HG03342 (cell line): ENCODE measurements around the gene ANOS1.

ENCODE experiments used
- ATAC-seq: cut with Tn5 transposase; IDR thresholded peaks from one replicate; pipeline ENCODE4 v1.9.1; 2021; ENCODE audit warnings: mild to moderate bottlenecking, moderate library complexity; ENCODE audit not compliant: unreplicated experiment

The ANOS1 gene

DNA sequence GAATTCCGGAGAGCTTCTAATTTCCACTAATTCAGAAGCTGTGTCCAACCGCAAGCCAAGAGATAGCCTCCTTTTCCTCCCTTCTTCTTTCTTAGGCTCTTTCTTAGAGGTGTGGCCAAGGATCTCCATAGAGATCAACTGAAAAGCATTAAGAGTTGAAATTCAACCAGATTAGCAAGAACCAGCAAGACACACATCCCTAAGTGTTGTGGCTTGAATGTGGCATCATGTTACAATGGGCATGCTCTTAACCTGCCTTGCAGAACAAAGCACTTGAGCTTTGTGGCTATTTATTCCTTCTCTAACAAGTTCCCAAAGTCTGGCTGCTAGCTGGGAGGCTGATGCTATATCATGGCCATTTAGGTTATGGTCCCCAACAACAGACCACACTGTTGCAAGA lies 10.4 kb downstream of the ANOS1 start:
- no peak for ATAC-seq

DNA sequence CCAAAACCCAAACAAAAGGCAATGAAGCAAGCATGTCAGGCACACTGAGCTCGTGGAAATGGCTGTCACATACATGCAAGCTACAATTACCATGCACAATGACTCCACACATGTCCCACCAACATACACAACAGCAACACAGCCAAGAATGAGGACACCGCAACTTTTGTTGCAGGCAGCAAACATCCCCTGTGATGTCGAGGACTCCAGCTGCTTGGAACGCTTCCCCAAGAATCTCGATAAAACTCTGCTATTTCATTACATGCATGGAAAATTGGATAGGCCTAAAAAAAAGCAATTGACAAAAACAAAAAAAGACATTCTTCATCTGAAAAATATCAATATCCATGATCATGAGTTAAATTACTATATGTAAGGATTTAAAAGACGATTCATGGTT lies 11.8 kb downstream of the ANOS1 start:
- no peak for ATAC-seq

DNA sequence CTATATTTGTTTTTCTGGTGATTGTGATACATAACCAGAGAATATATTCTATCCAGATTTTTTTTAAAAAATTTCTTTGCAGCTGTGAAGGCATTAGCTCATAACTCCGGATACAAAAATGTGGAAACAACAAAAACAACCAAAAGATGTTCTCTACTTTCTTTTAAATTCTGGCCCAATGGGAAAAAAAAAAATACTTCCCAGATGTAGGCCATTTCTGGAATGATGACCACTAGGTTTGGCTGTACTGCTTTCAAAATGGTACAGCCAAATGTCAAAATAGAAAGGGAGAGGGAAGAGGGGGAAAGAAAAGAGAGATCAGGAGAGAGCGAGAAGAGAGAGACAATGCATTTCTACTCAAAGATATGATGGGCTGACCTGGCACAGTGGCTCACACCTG lies 14.6 kb downstream of the ANOS1 start:
- ATAC-seq: no peak

DNA sequence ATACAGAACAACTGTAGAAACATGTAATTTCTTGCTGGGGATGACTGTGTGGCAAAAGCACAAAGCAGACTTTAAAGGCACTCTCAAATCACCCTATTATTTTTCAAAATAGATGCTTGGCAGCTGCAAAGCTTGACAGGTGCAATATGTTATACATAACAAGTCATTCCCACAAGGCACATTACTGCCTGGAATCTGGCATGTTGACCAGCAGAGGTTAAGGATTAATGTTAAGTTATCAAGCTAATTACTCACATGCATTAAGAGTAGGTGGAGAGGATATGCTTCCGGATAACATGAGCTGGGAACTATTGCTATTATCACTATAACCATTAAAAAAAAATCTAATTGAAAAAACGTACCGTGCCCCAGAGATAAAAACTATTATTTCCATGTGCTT lies 17.8 kb downstream of the ANOS1 start:
- no peak for ATAC-seq

DNA sequence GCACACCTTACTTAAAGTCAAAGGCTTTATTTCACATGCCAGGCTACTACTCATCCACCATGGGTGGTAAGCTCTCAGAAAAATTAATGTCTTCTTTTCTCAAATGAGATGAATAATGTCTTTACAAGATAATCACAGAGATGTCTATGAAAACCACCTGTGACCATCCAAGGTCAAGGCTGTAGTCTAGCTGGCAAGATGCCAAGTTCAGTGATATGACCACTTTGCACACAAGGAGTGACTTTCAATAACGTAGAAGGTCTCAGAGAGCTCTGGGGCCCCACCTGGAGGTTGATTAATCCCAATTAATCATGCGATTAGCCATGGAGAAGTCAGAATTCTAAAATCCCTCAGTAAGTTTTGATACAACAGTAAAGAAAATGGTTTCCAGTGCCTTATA lies 20.5 kb downstream of the ANOS1 start:
- ATAC-seq: no peak

DNA sequence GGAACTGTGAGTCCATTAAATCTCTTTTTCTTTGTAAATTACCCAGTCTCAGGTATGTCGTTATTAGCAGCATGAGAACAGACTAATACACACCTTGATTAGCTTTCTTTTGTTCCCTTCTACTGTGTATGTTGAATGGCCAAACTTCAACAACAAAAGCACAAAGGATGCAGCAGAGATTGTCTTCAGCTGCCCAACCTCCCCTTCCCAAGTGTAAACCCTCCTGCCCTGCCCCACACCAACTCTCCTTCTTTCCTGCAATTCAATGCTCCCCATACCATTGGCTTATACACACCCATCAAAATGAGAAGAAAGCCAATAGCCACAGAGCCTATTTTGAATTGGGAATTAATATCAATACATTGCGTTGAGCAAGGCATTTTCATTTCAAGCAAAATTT lies 27.8 kb downstream of the ANOS1 start:
- no peak for ATAC-seq

DNA sequence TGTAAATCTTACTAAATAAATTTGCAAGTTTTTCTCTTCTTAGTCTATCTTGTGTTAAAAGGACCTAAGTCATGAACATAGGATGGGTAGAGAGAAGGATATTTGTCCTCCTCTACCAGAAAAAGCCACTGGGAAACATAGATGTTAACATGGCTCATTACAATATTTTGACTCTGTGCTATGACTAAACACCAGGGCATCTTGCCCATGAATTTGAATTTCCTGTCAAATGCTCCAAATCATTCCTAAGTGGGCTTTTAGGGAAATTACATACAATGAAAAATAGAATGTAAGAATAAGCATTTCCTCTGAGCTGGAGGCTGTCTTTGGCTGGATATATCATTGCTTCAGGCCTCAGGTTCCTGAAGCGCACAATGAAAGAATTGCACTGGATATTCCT lies 39.1 kb downstream of the ANOS1 start:
- no peak for ATAC-seq

DNA sequence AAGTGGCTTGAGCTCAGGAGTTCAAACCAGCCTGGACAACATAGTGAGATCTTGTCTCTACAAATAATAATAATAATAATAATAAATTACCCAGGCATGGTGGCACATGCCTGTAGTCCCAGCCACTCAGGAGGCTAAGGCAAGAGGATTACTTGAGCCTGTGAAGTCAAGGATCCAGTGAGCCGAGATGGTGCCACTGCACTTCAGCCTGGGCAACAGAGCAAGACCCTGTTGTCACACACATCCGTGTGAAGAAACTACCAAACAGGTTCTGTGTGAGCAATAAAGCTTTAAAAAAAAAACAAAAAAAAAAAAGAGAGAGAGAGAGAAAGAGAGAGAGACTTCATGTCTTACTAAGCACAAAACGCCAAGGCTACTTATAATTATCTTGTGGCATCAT lies 42.5 kb downstream of the ANOS1 start:
- no peak for ATAC-seq

DNA sequence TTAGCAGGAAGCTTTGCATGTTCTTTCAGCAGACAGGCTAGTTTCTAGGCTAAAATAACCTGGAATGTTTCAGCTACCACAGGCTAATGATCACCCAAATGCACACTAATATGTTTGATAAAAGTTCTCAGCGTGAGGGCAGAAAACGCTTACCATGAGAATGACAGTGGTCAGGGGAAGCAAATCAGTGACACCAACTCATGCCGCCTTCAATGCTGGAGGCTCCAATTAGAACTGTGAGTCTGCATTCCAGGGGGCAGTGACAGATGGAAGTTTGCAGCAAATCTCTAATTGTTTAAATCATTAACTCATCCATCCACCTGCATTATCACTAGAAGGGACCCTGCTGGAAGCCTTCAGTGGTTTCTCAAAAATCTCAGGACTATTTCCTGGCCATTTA lies 43.2 kb downstream of the ANOS1 start:
- ATAC-seq: no peak

DNA sequence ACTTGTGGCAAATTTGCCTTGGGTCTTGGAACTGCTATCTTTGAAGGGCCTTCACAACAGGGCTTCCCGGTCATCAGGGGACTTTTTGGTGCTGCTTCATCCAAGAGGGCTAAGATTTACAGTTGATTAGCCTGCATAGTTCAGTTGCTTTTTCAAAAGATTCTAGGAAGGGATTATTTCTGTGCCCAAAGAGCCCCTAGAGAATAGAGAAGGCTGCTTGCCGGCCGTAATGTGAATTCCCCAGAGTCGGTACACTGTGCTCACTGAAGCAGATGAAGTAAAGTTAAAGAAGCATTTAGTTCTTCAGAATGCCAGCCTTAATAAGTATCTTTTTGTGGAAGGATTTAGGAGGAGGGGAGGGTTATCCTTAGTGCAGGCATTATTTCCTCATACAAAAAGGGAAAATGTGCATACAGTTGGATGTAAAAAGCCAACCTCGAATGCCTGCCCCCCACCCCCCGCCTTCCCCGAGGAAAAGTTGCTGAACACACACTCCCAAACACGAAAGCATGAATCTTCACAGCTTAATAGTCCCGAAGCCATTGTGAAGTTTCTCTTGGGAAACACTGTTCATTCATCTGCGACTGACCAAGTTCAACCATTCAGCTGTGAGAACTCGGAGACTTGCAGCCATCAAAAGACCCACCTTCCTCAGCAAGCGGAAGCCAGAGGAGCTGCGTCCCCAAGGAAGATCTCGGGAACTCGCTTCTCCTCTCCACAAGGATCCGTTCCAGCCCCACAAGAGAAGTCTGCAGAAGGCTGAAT lies 47.6 kb downstream of the ANOS1 start:
- no peak for ATAC-seq

DNA sequence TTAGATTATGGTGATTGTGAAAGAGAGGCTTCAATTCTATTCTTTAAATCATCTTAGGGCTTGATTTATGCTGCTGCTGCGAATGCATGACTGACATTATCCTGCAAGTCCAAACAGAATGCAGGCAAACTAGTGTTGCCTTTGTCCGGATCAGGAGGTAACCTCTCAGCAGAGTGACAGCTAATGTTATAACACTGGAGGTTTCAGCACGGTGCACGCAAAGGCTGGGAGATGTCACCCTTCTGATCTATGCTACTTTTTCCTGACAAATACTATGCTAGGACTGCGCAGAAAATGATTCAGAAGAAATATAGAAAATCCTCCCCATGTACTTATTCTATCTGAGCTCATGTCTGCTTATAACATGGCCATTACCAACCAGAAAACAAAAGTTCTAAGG lies 48.2 kb downstream of the ANOS1 start:
- ATAC-seq: no peak

DNA sequence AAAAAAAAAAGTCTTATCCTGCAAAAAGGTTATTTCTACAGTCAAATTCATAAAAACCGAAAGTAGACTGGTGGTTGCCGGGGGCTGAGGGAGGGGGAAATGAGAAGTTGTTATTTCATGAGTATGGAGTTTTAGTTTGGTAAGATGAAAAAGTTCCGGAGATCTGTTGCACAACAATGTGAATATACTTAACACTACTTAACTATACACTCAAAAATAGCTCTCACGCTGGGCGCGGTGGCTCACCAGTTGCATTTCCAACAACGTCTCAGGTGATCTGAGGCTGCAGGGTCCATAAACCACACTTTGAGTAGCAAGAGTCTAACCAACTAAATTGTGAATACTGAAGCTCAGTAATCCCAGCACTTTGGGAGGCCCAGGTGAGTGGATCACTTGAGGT lies 52.4 kb downstream of the ANOS1 start:
- no peak for ATAC-seq

DNA sequence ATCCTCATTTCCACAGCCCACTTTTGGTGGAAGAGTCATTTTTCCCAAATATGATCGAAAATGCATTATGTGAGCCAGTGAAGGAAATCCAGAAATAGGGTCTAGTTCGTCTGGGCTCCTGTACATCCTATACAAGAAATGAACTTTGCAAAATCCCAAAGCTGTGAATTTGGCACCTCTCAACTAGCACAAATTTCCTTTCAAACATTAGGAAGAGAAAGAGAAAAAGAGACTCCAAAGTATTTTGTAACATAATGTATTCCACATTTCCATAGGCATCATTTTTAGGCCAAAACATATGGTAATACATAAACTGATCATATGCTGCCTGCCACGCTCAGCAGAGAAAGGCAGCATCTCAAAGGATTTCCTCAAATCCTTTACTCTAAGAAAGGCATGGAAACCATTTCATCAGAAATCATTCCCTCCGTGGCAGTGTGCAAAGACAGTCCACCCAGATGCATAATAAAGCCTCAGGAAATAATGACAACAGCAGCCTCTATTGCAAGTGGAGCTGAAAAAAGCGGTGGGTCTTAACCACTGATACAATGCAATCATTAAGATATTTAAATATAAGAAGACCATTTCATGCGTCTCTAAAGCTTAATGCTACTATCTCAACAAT lies 56.8 kb downstream of the ANOS1 start:
- ATAC-seq: no peak

DNA sequence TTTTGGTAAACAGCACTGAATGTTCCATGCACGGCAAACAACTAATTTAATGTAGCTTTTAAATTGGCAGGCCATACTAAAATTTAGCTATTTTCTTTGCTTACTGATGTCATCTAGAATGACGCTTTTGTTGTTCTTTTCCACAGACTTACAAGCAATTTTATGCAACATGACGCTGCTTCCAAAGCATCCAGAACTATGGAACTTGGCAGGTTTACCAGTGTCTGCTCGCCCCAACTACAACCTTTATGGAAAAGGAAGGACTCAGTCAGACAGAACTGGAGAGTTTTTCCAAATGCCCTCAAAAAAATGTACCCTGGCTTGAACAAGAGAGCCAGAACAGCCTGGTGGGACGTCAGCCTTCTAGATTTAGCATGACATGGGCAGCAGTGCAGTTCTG lies 58.7 kb downstream of the ANOS1 start:
- ATAC-seq: no peak

DNA sequence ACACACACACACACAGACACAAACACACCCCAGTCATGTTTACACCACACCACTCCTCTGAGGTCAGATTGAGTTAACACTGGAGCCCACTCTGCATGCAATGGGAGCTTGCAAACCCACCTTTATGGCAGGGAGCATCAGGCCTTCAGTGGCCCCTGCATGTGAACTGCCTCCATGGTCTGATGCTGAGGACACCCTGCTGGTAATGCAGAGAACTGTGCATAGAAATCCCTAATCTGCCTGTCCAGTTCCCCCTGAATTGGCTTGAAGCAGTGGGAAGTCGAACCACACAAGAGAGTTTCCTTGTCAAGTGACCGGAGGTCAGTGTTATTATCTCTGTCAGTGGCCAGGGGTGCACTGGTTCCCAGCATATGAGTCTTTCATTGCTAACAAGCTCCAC lies 59.8 kb downstream of the ANOS1 start:
- ATAC-seq: no peak

DNA sequence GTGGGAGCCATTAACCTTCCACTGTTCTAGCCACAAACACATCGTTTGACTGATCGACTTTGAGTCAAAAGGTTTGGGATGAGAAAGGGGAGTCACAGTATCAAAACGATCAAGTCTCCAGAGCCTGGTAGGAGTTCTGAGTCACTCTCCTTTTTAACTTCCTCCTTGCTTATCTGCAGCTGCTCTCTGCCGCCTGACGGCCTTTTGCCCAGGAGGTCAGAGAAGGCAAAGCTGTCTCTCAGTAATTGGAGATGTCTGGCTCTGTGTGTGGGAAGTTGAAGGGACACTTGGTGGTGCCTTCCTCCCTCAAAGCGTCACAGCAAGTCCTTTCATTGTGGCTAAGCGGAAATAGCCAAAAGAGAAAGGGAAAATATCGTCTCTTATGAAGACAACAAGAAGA lies 63.1 kb downstream of the ANOS1 start:
- ATAC-seq: no peak

DNA sequence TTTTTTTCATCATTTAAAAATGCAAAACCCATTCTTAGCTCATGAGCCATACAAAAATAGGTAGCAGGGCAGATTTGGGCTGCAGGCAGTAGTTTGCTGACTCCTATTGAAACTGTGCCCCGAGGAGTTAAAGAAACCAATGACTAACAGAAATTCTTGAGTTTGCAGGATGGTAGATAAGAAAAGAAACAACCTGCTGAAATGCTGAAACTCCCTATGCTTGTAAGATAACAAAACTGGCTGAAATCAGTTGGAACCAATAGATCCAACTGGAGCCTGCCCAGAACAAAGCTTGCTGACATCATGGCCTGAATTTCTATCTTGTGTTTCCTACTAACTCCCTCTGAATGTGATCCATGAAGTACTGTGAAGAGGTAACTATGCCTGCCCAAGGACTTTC lies 68.6 kb downstream of the ANOS1 start:
- no peak for ATAC-seq

DNA sequence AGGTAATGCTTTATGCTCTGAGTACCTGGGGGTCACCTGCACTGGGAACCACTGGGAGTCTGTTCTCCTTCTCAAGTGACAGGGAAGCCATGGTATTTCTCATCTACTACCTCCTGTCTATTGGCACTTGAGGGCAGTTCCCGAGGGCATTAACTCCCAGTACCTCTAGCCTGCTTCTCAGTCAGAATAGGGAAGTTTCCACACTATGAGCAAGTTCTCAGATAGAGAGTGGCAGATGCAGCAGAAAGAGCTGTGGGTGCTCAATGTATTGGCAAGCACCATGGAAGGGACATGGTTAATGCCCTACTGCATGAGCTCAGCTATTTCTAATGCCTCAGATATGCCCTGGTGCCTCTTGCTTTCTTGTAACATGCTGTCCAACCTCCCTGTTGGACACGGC lies 74.1 kb downstream of the ANOS1 start:
- no peak for ATAC-seq

DNA sequence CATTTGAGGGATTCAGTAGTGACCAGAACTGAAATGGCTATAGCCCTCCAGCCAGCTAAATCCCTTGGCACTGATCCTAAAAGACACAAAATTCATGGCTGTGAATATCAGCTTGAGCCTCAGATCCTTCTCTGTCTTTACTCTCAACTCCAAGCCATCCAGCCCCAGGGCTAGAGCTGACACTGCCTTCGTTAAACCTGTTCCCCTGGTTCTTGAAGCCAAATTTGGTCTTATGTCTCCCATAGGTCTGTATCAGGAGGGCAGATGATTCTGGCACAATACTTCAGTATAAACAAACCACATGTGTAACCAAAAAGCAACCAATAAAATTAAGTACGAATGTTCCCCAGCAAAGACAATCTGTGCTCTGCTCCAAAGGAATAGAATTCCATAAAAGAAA lies 78.0 kb downstream of the ANOS1 start:
- no peak for ATAC-seq

DNA sequence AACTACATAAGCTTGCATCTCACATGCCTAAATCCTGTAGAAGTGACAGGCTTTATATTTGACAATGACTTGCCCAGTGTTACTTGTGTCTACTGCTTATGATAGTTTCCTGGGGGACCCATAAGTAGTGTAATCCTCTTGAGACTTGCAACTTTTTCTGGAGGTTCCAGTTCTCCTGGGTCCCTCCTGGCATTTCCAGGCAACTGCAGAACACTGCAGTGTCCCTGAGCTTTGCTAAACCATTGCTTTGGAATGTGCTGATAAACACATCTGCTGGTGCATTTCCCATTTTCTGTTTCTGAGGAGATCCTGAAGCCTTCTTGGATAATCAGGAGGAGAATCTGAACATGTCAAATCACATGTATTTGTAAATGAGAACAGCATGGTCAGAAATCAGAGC lies 82.0 kb downstream of the ANOS1 start:
- no peak for ATAC-seq

DNA sequence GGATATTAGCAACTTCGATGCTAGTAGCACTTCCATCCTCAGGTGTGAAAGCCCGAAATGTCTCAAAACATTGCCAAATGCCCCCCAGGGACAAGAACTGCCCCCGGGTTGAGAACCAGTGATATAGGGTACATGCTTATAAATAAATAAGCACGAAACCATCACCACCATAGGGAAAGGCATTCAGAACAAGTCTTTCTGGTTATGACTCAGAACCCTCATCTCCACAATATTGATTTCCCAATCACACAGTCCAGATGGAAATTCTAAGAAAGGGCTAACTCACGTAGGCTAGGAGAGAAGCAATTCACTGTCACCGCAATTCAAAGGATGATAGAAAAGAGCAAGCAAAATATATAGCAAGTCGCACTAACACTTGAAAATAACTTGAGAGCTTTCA lies 84.8 kb downstream of the ANOS1 start:
- no peak for ATAC-seq

DNA sequence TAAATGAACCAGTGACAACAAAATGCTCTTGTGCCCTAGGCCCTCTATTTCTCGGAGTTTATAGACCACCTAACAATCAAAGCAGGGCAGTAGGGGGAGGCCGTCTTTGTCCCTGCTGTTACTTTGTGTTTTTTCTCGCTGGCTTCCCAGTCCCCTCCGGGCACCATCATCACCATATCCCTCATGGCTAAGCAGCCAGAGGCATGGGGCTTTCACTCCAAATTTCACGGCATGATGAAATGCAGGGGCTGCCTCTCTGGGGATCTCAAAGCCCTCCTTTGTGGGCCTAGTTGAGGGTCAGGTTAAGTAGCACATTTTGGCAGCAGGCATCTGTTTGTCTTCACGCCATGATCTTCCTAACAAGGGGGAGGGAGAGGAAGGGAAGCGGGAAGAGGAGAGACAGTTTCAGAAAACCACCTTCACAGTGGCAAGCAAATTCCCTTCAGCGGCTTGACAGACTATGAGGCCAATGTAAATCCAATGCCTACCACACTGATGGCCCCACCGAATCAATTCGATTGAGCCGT lies 91.9 kb downstream of the ANOS1 start:
- ATAC-seq: no peak

DNA sequence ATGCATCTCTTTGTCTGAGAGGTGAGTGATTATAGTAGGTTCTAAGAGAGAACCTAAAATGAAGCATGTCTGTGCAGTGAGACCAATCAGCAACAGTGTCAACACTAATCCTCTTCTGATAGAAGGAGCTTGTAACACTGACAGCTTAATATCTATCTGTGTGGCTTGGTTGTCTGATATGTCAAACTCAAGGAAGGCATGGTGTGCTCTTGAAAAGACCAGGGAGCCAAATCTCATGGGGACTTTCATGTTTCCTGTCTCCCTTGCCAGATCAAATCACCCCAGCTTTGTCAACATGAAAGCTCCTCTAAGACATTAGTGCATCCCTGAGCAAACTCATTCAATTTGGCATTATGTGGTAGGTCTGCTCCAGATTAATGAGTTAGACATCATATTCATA lies 95.4 kb downstream of the ANOS1 start:
- ATAC-seq: no peak
